AG08396 (cell line): Measurements from ENCODE around the gene RASA4.
"Not testable (repeated sequence)": the region's sequence is repeated elsewhere in the genome, so short reads cannot be mapped to it uniquely, and the experiment has no call there.

Experiments used
- DNase-seq: peaks from one replicate; pipeline ENCODE4 v3.0.0; 2012; ENCODE audit warnings: low spot score, mixed read lengths

RASA4 gene

DNA sequence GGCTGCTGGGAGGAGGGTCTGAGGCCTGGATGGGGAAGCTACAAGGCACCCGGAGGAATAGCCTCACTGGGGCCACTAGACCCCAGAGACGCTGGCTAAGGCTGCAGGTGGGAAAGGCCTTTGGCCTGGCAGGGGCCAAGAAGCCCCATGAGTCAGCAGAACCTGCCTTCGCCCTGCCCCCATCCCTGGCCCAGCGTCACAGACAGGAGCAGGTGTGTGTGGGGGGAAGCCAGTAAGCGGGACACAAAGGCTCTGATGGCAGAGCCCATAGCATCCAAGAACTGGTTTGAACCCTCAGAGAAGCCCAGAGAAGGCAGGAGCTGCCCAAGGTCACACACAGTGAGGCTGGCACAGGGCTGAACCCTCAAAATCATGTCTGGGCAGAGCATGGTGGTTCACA, 9.7 kb downstream of the RASA4 start:
- DNase-seq, result not testable (repeated sequence)

DNA sequence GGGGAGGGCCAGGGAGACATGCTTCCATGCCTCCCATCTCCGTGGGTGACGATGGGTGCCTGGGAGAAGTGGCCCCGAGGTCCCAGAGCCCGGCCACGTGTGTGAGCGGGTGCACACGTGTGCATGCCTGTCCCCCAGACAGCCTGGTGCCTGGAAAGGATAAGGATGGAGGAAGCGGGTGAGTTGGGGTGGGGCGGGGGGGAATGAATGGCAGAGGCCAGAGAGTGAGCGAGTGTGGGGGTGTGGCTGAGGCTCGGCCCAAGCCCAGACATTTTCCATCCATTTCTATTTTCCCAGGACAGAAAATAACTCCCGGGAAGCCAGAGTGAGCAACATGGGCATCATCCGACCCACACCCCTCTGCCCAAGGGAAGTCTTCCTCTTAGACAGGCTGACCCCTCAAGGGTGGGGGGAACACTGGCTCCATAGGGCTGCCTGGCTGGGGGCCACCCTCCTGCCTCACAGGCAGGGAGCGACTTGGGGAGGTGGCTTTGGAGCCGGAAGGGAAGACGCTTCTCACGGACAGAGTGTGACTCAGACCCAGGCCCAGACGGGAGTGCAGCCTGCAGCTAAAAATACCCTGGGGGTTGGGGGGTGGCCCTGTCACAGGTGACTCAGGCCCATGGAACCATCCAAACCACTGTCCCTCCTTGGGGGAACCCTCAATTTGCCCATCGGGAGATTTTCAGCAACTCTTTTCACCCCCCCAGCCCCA, 12.0 kb downstream of the RASA4 start:
- not testable (repeated sequence) for DNase-seq

DNA sequence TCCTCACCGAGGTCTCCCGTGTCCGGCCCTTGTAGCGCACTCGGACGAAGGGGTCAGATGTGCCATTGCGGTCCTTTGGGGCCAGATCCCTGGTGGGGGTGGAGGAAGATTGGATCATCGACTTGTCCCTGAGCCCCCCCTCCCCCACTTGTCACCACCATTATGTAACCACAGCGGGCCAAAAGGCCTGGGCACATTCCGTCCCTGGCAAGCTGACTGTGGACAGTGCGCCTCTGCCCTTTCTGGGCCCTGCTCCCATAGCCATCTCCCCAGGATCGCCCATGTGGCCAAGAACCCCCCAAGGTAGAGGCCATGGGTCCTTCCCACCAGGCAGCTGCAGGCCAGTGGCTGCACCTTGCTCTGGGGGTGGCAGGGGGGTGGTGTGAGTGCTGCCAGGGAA, 14.2 kb downstream of the RASA4 start:
- not testable (repeated sequence) for DNase-seq

DNA sequence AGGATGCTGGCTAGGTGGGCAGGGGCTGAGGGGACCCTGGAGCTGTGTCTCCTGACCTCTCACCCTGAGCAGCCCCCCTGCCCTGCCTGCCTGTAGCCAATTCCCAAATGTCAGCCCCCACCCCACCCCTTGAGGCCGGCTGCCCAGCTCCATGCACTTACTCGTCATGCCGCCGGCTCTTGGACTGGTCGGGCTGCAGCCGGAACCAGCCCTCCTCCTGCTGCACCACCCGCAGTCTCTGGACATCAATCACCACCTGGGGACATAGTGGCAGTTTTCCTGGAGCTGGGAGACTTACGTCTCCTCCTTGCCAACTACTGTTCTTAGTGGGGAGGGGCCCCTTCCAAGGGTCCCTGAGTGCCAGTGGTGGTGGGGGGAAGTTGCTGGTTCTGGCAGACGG, 16.9 kb downstream of the RASA4 start:
- DNase-seq, result not testable (repeated sequence)

DNA sequence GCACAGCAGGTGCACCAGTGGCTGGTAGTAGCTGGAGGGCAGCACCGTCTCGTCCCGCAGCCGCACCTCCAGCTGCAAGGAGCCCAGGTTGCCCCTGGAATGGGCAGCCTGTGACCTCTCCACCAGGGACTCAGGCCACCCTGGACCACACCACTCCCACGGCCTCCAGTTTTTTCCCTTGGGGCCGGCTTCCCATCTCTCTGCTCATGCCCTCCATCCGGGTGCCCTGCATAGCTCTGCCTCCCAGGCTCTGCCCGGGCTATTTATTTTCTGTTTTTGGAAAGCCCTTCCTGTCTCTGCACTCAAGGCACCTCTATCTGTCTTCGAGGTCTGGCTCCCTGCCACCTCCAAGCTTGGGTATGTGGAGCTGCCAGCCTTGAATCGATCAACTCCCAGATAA, 20.5 kb downstream of the RASA4 start:
- DNase-seq, result not testable (repeated sequence)

DNA sequence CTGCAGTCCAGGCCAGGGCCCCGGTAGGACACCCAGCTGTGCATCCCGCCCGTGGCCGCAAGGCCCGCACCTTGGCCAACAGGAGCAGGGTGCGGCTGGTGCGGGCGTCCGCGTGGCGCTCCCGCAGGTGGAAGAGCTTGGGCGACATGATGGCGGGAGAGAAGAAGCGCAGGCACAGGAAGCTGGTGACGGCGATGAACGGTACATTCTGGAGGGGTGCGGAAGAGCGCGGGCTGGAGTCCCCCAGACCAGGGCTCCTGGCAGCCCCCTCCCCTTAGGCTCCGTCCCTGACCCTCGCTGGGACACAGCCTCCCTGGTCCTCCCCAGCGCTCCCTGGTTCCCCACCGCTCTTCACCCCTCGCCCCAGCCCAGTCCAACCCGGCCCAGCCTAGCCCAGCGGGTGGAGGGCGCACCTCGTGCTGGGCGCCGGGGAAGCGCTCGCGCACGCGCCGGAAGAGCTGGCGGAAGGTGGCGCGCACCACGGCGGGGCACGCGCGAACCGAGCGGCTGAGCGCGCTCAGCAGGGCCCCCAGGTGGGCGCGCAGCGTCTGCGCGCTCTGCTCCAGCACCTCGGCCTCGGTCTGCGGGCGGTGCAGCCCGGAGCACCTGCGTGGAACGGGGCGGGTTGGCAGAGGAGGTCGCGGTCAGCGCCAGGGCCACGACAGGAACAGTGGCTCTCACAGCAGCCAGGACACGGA, 22.8 kb downstream of the RASA4 start:
- not testable (repeated sequence) for DNase-seq

DNA sequence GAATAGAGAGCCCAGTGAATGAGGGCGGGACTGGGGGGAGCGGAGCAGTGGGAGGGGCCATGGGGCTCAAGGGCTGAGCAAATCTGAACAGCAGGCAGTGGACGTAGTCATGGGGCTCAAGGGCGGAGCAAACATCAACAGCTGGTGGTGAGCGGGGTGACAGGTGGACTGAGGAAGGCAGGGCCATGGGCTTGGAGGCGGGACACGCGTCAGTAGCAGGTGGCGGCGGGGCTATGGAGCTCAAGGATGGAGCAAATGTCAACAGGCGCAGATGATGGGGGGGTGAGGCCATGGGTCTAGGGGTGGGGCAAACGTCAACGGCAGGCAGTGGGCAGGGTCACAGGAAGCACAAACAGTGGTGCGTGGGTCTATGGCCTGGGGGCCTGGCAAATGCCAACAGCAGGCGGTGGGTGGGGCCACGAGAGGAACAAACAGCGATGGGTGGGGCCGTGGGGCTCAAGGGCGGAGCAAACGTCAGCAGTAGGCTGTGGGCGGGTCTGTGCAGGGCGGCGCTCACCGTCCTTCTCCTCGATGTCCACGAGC, 24.0 kb downstream of the RASA4 start:
- not testable (repeated sequence) for DNase-seq

DNA sequence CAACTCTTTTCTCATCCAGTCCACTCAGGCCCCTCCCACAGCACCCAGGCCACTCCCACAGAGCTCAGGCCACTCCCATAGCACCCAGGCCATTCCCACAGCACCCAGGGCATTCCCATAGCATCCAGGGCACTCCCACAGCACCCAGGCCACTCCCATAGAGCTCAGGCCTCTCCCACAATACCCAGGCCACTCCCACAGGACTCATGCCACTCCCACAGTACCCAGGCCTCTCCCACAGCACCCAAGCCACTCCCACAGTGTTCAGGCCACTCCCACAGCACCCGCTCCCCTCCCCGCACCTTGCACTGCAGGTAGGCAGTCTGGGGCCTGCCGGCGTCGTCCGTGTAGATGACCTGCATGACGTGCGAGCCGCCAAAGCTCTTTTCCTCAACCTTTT, 26.7 kb downstream of the RASA4 start:
- not testable (repeated sequence) for DNase-seq

DNA sequence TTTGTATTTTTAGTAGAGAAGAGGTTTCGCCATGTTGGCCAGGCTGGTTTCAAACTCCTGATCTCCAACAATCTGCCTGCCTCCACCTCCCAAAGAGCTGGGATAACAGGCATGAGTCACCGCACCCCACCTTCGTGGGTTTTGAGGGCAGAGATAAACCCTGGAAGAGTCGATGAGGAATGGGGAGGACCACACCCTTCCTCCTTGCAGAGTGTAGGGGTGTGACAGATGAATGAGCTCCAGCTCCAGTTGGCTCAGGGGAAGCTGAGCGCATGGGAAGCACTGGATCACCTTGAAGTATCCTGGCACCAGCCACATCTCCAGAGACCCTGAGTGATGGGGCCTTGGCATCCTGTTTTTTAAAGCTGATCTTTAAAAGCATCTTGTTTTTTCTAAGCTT, 33.1 kb downstream of the RASA4 start:
- not testable (repeated sequence) for DNase-seq

DNA sequence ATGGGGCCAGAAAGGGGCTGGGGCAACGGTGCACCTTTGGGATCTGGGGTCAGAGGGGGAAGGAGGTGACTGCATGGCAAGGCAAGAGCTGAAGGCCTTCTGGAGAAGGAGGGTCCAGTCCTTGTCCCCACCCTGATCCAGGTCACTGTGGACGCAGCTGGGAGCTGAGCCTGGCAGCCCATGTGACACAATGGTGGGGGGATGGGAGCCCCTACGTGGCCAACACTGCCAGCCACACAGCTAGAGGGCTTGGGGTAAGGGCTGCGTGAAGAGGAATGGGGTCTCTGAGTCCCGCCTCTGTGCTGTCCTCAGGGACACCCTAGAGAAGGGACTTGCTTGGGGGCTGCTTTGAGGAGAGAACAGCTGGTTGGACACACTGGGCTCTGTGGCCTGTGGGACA, 34.8 kb downstream of the RASA4 start:
- not testable (repeated sequence) for DNase-seq

DNA sequence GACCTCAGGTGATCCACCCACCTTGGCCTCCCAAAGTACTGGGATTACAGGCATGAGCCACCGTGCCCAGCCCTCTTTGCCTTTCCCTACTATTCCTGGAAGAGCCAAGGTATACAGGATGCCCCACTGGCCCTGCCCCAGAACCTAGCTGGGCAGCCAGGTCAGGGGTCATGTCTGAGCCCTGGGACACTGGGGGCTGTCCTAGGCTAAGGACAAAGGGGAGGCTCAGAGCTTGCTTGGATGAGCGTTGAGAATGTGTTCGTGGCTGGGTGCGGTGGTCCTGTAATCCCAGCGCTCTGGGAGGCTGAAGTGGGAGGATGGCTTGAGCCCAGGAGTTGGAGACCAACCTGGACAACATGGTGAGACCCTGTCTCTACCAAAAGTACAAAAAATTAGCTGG, 38.1 kb downstream of the RASA4 start:
- not testable (repeated sequence) for DNase-seq

DNA sequence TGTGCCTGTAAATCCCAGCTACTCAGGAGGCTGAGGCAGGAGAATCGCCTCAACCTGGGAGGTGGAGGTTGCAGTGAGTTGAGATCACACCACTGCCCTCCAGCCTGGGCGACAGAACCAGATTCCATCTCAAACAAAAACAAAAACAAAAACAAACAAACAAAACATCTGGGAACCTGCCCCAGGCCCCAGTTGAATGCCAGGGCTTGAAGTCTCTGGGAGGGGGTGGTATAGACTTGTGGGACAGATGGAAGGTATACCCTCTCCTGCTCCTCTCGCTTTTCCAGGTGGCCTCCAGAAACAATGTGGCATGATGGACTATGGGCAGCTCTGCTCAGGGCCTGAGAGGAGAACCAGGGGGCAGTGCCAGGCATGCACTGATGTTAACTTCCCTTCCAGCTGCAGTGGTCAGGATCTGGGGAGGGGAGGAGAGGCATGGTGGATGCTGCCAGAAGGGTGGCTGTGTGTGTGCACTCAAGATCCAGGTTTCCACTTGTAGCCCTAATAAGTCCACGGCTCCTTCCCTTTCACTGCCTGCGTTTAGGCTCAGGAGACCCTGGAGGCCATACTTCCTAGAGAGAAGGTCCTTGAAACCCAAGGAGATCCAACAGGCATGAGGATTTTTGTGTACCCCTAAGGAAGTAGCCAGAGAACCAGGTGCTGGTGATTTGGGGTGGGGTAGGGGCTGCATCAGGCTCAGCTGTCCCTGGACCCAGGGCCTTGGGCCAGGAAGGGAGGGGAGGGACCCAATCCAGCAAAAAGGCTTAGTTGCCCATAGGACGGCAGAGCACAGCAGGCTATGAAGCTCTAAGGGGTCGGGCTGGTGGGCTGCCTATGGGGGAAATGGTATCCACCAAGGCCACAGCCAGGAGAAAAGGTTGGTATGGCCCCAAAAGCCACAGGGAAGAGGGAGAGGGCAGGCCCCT, 39.0 kb downstream of the RASA4 start:
- DNase-seq, result not testable (repeated sequence)

DNA sequence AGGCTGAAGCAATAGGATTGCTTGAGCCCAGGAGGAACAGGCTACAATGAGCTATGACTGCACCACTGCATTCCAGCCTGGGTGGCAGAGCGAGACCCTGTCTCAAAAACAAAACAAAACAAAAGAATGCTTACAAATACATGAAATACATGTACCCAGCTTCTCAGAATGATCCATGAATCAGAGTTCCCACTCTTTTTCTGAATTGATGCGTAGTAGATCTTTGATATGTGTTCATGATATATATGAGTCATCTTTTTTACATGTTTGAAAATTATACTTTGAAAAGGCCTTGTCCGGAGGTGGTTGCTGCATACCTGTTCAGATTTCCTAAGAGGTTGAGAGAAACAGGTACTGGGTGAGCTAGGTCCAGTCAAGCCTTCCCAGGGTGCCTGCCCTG, 40.2 kb downstream of the RASA4 start:
- DNase-seq, result not testable (repeated sequence)

DNA sequence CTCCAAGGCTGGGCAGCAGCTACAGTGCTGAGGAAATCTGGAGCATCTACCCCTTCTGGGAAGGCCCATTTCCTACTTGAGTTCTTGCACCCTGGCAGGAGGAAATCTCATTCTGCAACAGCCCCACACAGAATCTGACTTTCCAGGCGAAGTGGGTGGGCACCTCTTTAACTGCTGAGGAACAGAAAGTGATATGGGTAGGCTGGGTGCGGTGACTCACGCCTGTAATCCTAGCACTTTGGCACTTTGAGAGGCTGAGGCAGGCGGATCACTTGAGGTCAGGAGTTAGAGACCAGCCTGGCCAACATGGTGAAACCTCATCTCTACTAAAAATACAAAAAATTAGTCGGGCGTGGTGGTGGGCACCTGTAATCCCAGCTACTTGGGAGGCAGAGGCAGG, 41.9 kb downstream of the RASA4 start:
- DNase-seq, result not testable (repeated sequence)

DNA sequence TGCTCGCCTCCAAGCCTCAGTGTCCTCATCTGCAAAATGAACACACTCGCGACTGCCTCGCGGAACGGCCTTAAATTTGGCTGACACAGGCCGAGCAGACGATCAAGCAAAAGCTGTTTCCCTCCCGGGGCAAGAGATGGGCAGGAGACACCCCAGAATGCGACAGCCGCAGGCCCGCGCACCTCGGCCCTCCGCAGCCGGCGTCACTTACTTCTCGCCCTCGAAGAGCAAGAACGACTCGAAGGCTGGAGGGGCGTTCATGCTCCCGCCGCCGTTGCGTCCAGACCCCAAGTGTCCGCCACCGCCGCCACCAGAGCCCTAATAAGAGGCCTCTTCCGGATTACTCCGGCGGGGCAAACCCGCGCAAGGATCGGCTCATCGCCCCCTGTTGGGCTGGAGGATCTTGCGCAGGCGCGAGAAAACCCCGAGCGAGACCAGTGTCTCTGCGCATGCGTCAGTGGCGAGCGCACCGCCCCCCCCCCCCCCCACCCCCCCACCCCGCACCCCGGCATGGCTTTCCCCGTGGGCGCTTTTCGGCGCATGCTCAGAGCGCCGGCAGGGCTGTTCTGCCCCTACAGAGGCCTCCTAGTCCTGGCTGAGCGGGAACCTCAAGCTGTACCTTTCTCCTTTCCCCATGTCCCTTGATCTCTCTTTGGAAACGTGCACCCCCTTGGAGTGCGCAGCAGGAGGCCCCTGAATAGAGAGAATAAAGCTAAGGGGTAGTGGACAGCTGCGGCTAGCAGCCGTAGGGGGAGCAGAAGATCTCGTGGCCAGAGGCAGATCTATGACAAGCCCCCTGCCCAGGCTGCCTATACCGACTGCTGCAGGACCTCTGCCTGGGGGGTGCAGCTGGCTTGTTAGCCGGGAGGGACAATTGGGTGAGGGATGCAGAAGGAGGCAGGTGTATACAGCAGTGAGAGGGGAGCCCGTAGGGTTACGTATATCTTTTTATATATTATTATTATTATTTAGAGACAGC, 44.0 kb downstream of the RASA4 start, which contains the start of gene POLR2J3:
Gene POLR2J3 (minus strand): TSS at position 323 of the 979 bp plus-strand sequence. CDS start 62 bp downstream, at position 261.
- DNase-seq, result not testable (repeated sequence)

DNA sequence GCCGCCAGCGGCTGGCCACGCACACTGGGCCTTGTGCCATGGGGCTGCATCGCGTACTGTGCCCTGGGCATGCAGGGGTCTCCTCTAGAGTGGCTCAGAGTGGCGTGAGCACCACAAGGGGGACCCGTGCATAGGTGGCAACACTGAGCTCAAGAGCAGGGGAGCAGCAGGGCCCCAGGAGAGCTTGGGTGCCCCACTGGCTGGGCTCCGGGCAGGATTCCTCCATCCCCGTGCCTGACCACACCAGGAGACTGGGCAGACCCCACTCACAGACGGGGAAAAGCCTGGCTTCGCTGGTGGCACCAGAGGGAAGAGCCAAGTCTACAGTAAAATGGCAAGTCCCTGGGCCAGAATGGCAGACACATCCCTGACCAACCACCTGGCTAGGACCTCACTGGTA, 47.9 kb downstream of the RASA4 start:
- not testable (repeated sequence) for DNase-seq

DNA sequence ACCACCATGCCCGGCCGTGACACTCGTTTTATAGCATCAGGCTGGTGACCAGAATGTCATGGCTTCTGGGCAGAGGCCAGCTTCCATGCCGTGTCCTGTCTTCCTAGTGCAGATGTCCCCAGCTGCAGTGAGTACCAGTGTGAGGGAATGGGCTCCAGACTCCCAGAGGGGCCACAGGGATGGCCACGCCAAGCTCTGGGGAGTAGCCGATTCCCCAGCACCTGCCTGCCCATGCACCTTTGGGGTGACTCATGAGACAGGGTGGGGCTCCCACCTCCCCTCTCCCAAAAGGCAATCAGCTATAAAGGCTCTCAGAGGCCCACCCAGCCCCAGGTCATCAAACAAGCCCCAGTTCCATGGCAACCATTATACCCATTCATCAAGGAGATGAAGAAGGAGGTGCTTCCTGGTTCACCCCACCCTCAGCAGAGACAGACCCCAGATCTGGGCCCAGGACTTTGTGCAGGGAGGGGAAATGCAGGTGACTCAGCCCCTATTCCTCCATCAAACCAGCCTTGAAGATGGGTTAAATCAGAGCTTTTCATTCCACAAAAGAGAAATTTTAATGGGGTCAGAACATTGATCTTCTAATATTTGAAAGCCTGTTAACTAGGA, 65.6 kb downstream of the RASA4 start, which contains the start of gene SPDYE2:
Gene SPDYE2 (plus strand): TSS at position 419 of the 615 bp plus-strand sequence. CDS start 2,030 bp downstream, outside the sequence.
- not testable (repeated sequence) for DNase-seq

DNA sequence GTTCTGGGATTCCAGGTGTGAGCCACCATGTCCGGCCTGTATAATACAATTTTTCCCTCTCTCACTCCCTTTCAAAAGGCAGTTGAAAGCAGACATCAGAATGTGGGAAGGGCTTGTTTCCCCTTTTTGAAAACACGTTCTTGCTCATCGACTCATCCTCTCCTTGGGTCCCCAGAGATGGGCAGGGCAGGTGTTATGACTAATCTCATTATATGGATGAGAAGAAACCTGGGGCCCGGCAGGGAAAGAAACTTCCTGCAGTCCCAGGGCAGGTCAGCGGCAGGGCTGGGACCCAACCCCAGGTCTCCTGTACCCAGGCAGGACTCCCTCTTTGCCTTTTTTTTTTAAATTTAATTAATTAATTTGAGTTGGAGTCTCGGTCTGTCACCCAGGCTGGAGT, 70.2 kb downstream of the RASA4 start:
- DNase-seq, result not testable (repeated sequence)

DNA sequence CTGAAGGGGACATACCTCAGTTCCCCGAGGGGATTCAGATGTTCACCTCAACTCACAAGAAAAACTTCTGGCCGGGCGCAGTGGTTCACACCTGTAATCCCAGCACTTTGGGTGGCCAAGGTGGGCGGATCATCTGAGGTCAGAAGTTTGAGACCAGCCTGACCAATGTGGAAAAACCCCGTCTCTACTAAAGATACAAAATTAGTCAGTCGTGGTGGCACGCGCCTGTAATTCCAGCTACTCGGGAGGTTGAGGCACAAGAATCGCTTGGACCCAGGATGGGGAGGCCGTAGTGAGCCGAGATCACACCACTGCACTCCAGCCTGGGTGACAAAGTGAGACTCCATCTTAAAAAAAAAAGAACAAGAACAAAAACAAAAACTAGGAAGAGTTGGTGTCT, 71.3 kb downstream of the RASA4 start:
- DNase-seq, result not testable (repeated sequence)

DNA sequence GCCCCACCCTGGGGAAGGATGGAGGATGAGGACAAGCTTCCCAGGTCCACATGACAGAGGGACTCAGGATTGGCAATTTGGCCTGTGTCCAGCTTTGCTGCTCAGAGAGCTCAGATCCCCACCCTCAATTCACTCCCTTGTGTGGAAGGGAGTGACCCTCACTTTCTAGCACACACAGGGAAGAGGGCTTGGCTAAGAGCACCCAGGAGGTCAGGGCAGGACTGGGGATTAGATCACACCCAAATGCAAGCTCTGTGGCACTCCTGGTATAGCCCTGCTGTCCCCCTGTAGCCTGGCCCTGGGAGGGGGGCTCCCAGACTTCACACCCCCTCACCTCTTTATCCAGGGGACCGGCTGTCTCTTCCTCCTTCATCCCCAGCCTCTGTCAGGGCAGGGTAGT, 72.2 kb downstream of the RASA4 start:
- not testable (repeated sequence) for DNase-seq
